HPDE6-E6E7 (cell line): ENCODE measurements around the gene FAM234B.

Experiments used
- DNase-seq: peaks from one replicate; pipeline ENCODE4 v3.0.0; 2011; ENCODE audit warnings: missing footprints; ENCODE audit errors: extremely low spot score

FAM234B gene

GRCh38 chr12:13117029-13117428, 72.8 kb downstream of the FAM234B start:
- DNase-seq, result no peak

- DNase-seq, result no peak
Observed at GRCh38 chr12:13119826-13120225, 75.6 kb downstream of the FAM234B start.

DNA sequence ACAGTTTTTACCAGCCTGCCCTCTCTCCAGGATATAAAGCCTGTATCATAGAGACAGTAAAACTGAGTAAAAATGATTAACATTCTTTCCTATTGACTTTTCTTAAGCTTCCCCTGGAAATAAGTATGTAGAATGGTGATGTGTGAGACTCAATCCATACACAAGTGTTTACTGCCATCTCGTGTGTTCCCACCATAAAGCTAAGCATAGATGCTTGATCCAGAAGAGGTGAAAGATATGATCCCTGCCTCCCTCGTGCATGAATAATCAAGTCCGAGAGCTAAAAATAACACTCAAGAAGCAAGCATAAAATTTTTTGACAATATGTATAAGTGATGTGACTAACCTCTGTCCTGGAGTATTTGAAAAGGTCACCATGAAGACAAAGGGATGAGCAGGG, 76.2 kb downstream of the FAM234B start:
- DNase-seq, result no peak

- no peak for DNase-seq
Observed at GRCh38 chr12:13121568-13121967, 77.4 kb downstream of the FAM234B start.

GRCh38 chr12:13124656-13125505, 80.7 kb downstream of the FAM234B start:
- peak; percentile 45 for DNase-seq

GRCh38 chr12:13125996-13126395, 81.8 kb downstream of the FAM234B start:
- DNase-seq, result no peak

DNA sequence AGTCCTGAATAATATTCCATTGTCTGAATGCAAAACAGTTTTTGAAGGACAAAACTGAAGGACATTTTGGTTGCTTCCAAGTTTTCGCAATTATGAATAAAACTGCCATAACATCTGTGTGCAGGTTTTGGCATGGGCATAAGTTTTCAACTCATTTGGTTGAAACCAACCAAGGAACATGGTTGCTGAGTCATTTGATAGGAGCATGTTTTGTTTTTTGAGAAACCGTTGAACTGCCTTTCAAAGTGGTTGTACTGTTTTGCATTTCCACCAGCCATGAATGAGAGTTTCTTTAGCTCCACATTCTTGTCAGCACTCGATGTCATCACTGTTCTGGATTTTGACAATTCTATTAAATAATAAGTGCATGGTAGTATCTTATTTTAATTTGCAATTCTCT, 82.3 kb downstream of the FAM234B start:
- no peak for DNase-seq

DNA sequence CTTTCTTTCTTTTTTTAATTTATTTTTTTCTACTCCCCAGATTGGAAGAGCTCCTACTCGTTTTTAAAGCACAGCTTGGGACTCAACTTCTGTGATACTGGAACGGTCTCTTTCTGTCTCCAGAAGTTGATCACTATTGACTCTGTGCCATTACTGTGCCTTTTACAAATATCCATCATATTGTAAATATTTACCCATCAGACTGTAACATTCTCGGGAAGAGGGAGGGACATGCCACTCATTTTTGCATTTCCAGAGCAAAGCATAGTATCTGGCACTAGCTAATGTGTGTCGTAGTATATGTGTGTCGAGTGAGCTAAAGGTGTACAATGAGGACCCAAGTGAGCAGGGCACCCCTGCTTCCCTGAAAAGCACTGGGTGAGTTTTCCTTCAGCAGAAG, 83.3 kb downstream of the FAM234B start:
- DNase-seq, result no peak

GRCh38 chr12:13128291-13128965, 84.2 kb downstream of the FAM234B start:
- no peak for DNase-seq

DNA sequence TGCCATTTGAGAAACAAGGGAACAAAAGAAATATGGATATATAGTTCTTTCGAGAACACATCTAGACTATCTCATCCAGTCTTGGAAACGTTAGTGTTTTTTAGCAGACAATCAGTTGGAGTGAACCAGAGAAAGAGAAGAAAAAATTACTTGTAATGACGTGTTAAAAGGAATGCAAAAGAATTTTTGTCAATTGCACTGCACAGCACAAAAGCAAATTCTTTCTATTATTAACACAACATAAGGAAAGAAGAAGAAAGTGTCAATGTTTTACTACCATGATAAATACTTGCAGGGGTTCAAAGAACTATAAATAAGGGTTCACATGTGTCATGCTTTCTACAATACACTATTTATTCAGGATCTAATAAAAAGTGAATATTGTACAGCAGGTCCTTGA, 86.8 kb downstream of the FAM234B start:
- no peak for DNase-seq
